ENCODE results near the gene COTL1.

The COTL1 gene

DNA sequence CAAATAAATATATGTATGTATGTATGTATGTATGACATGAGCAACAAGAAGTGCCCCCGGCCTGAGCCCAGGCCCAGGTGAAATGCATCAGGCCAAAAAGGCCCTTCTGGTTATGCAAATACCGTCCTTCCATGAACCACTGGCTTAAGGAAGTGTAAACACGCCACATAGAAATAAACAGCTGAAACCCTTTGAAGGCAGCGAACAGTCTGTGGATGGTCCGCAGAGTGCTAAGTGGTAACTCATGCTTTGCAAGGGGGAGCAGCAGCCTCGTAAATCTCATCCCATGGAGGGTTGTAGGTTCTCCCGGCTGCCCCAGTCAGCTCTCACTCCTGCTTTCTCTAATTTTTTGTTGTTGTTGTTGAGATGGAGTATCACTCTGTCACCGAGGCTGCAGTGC is 36.7 kb downstream of the COTL1 start:
- no peak overlapping the region for H3K4me3 ChIP-seq (ENCODE audit: low read depth, low read length)
- DNase-seq (ENCODE audit: low read depth), result no peak
- TF ChIP-seq, protein P1, sequence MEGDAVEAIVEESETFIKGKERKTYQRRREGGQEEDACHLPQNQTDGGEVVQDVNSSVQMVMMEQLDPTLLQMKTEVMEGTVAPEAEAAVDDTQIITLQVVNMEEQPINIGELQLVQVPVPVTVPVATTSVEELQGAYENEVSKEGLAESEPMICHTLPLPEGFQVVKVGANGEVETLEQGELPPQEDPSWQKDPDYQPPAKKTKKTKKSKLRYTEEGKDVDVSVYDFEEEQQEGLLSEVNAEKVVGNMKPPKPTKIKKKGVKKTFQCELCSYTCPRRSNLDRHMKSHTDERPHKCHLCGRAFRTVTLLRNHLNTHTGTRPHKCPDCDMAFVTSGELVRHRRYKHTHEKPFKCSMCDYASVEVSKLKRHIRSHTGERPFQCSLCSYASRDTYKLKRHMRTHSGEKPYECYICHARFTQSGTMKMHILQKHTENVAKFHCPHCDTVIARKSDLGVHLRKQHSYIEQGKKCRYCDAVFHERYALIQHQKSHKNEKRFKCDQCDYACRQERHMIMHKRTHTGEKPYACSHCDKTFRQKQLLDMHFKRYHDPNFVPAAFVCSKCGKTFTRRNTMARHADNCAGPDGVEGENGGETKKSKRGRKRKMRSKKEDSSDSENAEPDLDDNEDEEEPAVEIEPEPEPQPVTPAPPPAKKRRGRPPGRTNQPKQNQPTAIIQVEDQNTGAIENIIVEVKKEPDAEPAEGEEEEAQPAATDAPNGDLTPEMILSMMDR (conservative IDR thresholded peaks at IDR 0.05; ENCODE audit: low read depth, low read length), result no peak

DNA sequence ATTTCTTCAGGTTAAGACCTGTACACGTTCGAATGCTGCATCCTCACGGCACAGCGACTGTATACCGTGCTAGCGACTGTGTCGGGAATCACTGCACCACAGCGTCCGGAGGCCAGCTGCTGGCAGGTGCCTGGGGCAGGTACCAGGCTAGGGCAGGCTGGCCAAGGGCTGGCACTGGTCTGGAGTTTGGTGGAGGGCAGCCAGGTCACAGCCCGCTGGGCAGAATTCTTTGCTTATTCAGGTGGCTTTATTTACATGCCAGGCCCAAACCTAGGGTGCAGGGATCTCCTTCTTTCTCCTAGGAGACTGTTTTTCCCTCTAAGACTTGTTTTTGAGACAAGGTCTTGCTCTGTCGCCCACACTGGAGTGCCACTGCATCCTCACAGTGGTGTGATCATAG is 37.9 kb downstream of the COTL1 start:
- TF ChIP-seq, protein P1 (conservative IDR thresholded peaks at IDR 0.05; ENCODE audit: low read depth, low read length), result no peak
- DNase-seq (ENCODE audit: low read depth), result no peak
- H3K4me3 ChIP-seq (ENCODE audit: low read depth, low read length), result no peak overlapping the region

DNA sequence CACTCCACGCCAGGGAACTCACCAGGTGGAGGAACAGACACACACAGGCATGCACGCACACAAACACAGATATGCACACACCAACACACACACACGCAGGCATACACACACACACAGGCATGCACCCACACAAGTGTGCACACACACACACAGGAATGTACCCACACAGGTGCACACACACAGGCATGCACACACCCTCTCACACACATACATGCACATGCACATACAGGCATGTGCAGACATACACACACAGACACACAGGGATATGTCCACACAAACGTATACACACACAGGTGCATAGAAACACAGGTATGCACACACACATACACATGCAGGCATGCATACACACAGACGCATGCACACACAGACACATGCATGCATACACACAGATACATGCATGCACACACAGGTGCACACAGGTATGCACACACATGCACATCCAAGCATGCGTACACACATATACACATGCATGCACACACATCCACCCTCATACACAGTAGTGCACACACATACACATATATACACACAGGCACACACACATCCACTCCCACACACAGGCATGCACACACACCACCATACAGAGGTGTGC is 39.2 kb downstream of the COTL1 start:
- DNase-seq (ENCODE audit: low read depth), result no peak
- TF ChIP-seq, protein P1 (conservative IDR thresholded peaks at IDR 0.05; ENCODE audit: low read depth, low read length), result no peak
- no peak overlapping the region for H3K4me3 ChIP-seq (ENCODE audit: low read depth, low read length)

DNA sequence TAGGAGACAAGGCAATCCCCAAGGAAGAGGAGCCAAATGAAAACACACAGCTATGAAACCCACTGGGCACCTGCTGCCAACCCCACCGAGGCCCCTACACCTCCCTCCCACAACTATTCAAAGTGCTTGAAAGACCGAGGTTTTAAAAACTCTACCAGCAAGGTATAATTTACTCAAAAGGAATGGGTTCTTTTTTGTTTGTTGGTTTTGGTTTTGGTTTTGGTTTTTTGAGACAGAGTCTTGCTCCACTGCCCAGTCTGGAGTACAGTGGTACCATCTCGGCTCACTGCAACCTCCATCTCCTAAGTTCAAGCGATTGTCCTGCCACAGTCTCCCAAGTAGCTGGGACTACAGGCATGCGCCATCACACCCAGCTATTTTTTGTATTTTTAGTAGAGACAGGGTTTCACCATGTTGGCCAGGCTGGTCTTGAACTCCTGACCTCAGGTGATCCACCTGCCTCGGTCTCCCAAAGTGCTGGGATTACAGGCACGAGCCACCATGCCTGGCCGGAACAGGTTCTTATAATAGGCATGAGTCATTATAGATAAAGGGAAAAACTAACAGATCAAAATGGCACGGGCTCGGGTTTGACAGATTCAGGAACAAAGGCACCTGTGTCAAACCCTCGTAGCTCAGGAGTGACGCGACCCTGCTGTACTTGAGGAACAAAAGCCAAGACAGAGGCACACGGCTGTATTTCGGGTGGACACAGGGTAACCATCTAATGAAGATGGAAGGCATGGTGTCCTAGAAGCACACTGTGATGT is 40.7 kb downstream of the COTL1 start:
- DNase-seq (ENCODE audit: low read depth), result no peak
- TF ChIP-seq, protein P1 (conservative IDR thresholded peaks at IDR 0.05; ENCODE audit: low read depth, low read length), result no peak
- no peak overlapping the region for H3K4me3 ChIP-seq (ENCODE audit: low read depth, low read length)

DNA sequence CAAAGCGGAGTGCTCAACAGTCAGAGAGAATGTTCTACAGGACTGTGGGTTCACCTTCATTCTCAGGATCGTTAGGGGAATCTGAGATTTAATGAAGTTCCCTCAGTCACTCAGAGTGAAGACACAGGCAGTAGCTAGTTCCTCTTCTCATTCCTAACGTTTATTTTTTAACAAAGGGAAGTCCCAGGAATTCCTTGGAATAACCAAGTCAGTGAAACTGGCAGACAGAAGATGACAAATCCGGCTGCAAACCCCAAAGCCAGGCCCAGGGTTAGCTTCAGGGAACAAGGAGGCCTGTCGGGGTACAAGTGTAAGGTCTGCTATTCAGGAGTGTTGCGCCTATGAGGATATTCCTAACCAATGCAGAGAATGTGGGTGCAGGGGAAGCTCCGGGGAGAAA is 42.0 kb downstream of the COTL1 start:
- no peak for DNase-seq (ENCODE audit: low read depth)
- no peak overlapping the region for H3K4me3 ChIP-seq (ENCODE audit: low read depth, low read length)
- TF ChIP-seq, protein P1 (conservative IDR thresholded peaks at IDR 0.05; ENCODE audit: low read depth, low read length), result no peak

DNA sequence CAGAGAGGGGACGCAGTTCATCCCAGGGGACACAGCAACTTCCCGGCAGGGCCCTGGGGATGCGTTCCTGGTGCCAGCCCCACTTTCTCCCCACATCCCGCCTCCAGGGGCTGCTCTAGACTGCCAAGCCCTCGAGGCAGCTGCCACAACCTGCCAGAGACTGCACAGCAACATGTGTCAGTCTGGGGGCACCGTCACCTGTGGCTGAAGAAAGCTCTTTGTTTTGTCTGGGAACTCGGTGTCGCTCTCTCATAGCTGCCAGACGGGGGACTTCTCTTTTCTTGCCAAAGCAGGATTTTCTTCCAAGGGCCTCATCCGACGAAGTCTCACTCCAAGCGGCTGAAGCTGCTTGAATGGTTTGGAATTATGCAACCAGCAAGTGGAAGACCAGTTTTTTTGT is 43.7 kb downstream of the COTL1 start:
- DNase-seq (ENCODE audit: low read depth), result no peak
- TF ChIP-seq, protein P1 (conservative IDR thresholded peaks at IDR 0.05; ENCODE audit: low read depth, low read length), result no peak
- H3K4me3 ChIP-seq (ENCODE audit: low read depth, low read length), result no peak overlapping the region

DNA sequence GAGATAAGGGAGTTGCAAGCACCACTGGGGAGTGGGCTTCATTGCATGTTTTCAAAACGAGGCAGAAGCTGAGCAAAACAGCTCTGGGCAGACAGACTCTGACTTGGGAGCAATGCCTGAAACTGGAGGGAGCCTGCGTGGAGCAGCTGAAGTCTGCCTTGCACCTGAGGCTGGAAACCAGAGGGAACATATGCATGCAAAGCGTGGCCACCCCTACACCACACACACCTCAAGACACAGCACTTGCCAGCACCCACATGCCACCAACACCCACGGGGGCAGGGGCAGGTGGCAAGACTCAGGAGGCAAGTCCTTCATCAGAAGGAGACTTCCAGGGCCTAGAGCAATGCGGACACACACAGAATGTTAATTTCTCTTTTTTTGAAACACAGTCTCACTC is 45.8 kb downstream of the COTL1 start:
- TF ChIP-seq, protein P1 (conservative IDR thresholded peaks at IDR 0.05; ENCODE audit: low read depth, low read length), result no peak
- H3K4me3 ChIP-seq (ENCODE audit: low read depth, low read length), result no peak overlapping the region
- no peak for DNase-seq (ENCODE audit: low read depth)
